ENCODE data around the gene RCN1.
A peak's percentile ranks its signal among the peaks of the same experiment; 100 is the strongest.
"Not testable (repeated sequence)": the region's sequence is repeated elsewhere in the genome, so short reads cannot be mapped to it uniquely, and the experiment has no call there.

RCN1 gene

DNA sequence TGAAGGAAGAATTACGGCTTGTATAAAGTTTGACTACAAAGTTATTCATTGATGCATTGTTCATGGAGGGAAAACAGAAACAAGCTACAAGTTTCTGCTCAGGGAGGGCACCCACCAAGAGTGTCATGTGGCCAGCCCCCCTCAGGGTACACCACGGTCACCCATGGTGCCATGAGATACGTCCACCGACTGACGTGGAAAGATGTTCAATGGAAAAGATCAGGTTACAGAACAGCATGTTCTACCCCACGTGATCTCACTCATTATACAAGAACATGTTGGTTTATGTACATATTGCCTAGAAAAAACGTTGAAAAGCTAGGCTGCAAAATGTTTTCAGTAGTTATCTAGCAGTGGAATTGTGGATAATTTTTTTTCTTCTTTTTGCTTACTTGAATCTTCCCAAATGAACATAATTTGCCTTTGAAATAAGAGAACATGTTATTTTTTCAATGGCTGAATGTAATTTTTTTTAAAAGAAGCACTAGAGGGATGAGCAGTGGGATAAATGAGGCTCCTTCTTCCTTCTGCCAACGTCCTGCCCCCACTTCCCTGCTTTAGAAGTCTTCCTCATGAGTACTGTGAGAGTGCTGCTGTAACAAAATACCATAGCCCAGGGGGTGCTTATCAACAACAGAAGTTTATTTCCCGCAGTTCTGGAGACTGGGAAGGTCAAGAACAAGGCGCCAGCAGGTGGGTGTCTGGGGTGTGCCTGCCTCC is 22.5 kb downstream of the RCN1 start:
- DNase-seq (ENCODE audit: low read depth) = peak; percentile 86

DNA sequence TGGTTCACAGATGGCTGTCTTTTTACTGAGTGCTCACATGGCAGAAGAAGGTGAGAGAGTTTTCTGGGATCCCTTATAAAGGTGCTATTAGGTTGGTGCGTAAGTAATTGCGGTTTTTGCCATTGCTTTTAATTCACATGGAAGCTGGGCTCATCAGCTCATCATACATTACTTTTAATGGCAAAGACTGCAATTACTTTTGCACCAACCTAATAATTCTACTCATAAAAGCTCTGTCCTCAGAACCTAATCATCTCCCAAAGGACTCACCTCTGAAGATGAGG is 23.0 kb downstream of the RCN1 start:
- DNase-seq (ENCODE audit: low read depth) = no peak

DNA sequence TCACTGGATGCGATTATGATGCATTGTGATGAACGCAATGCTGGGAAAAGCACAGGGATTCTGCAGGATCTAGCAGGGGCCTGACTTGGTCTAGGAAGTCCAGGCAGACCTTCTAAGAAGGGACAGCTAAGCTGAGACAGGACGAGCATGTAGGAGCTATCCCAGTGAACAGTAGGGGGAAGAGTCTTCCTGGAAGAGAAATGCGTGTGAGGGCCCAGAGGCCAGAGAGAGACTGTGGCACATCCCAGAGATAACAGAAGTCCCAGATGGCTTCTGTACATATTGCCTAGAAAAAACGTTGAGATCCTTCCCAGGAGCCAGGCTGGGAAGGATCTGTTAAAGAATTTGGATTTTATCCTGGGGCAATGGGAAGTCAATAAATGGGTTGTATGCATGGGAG is 24.6 kb downstream of the RCN1 start:
- DNase-seq (ENCODE audit: low read depth) = no peak

DNA sequence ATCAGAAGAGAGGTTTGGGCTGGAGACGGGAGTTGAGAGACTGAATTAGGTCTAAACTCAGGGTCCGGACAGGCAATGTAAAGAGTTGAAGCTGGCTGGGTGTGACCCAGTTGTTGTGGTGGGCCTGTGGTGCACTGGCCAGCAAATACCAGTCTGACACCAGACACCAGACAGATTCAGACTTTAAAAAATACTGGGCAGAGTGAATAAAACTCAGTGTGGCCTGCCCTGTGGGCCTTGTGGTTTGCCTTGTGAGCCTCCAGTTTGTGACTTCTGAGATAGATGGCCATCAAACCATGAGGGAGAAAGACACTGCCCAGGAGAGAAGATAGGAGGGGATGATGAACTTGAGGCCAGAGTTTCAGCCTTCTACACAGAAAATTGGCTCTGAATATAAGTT is 25.8 kb downstream of the RCN1 start:
- peak; percentile 21 for DNase-seq (ENCODE audit: low read depth)

DNA sequence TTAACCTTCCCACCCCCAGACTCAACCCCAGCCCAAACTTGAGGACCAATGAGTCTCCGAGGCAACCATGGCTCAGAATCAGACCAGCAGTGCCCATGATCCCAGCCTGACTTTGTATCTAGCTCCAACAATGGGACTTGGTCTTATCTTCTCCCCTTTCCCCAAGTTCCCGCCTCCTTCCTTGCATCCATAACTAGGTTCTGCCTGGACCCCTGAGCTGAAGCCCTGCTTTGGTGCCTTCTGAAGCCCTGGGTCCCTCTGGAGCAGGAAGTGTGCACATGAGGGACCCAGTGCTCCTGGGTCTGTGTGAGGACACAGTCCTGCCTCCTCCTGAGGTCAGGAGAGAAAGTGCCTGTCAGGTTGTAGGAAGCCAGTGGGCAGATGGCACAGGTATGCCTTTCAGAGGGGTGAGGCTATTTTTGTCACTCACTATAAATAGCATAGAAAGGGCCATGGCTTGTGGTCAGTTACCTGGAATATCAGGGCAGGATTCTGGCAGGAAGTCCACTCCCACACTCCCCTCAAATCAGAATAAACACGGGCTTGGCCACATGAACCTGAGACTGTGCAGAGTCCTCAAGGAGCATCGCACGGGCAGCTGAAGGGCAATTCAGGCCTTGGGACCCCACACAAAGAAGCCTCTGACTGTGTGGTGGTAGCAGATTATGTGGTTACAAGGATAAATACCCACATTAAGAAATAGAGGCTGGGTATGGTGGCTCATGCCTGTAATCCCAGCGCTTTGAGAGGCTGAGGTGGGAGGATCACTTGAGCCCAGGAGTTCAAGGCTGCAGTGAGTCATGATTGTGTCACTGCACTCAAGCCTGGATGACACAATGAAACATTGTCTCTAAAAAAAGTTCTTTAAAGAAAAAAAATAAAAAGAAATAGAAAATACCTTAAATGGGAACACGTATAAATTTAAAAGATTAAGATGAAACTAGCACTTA is 27.4 kb downstream of the RCN1 start:
- DNase-seq (ENCODE audit: low read depth) = peak; percentile 76

DNA sequence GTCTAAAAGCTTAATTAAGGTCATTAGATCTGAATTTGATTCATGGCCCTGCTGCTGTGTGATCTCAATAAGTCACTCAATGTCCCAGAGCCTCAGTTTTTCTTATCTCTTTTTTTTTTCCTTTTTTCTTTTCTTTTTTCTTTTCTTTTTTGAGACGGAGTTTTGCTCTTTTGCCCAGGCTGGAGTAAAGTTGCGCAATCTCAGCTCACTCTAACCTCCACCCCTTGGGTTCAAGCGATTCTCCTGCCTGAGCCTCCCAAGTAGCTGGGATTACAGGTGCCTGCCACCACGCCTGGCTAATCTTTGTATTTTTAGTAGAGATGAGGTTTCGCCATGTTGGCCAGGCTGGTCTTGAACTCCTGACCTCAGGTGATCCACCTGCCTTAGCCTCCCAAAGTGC is 28.3 kb downstream of the RCN1 start:
- DNase-seq (ENCODE audit: low read depth) = not testable (repeated sequence)

DNA sequence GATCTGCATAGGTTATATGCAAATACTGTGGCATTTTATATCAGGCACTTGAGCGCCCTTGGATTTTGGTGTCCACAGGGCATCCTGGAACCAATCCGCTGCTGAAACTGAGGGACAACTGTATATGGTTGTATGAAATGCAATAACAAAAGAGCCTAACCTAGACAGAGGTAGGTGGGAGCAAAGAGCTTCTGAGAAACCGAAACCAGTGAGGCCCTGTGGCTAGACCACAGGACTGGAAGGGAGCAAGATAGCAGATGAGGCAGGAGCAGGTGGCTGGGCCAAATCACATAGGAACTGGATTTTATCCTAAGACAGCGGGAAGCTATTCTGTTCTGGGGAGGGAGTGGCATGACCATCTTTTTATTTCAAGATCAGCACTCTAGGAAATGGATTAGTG is 30.1 kb downstream of the RCN1 start:
- DNase-seq (ENCODE audit: low read depth) = no peak

DNA sequence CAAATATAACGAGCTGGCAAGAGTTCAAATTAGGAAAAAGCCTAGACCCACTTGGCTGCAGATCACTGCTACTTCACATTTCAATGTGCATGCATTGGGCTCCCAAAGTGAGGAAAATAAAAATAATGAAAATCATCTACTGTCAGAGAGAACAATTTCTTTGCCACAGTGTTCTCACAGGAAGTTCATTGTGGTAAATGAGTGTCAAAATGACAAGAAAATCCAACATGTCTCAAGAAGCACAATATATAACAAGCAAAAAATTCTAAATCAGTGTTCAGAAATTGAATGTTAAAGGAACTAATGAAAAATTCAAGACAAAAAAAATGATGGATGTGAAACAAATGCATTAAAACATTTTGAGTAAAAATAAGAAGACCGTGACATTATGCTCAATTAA is 31.3 kb downstream of the RCN1 start:
- no peak for DNase-seq (ENCODE audit: low read depth)

DNA sequence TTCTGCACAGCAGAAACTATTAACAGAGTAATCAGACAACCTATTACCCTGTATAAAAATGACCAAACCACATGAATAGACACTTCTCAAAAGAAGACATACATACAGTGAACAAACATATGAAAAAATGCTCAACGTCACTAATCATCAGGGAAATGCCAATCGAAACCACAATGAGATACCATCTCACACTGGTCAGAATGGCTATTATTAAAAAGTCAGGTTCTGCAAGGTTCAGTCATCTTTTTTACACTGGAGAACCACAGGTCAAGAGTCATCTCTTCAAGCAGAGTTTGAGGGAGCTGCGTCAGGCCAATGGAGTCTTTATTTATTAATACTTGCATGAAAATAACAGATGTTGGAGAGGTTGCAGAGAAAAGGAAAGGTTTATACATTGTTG is 40.4 kb downstream of the RCN1 start:
- DNase-seq (ENCODE audit: low read depth) = peak; percentile 75

DNA sequence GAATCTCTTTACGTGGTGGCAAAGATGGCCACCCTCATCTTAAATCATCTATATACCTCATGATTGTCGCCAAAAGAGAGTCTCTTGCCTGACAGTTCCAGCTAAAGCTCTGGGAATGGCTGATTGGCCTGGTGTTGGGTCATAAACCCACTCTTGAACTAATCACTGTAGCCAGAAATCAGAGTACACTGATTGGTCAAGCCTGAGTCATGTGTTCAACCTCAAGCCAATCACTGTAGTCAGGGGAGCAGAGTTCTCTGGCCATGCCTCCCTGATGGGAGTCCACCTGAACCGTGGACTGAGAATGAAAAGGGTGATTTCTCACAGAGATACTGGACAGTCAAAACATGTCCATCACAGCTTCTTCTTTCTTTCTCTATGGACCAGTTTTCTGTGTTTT is 45.8 kb downstream of the RCN1 start:
- DNase-seq (ENCODE audit: low read depth) = peak; percentile 20

DNA sequence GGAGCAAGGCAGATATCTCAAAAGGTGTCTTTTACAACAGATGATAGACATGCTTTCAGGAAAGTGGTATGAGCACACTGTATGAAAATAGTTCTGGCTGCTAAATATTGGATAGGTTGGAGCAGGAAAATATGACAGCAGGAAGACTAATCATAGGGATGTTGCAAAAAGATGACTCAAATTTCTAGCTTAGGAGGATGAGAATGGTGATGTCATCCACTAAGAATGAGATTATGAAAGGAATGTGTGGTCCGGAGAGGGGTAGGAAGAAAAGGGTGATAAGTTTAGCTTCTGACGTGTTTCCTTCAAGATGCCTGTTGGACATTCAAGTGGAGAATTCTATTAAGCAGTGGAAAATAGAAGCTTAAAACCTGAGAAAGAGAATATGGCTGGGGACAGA is 46.4 kb downstream of the RCN1 start:
- DNase-seq (ENCODE audit: low read depth) = peak; percentile 99

DNA sequence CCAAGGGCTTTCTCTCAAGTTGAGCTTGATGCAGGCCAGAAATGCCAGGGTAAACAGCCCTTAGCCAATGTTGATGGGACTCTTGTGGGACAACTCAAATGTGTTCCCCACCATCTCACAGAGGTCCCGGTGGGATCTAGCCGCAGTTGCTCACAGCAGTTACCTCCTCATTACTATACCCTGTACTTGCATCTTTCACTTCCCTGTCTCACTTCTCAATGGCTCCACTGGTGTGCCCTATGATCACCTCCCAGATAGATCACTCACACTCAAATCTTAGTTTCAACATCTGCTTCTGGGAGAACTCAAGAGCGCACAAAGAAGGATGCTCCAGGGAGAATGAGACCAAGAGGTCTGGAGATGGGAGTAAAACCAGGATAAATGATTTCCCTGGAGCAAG is 47.0 kb downstream of the RCN1 start:
- DNase-seq (ENCODE audit: low read depth) = no peak

DNA sequence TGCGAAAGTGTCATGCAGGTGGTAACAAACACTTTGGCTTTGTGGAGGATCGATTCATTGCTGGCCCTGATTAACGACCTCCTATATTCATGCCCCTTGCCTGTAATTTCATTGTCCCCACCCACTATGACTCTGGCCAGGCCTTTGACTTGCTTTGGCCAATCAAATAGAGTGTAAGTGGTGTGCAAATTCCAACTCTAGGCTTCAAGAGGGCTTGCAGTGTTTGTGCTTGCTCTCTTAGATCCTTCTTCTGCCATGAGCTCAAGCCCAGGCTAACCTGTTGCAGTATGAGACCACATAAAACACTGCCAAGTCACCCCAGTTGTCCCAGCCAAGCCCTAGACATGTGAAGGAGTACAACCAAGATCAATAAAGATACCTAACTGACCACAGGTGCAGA is 48.0 kb downstream of the RCN1 start:
- DNase-seq (ENCODE audit: low read depth) = no peak

DNA sequence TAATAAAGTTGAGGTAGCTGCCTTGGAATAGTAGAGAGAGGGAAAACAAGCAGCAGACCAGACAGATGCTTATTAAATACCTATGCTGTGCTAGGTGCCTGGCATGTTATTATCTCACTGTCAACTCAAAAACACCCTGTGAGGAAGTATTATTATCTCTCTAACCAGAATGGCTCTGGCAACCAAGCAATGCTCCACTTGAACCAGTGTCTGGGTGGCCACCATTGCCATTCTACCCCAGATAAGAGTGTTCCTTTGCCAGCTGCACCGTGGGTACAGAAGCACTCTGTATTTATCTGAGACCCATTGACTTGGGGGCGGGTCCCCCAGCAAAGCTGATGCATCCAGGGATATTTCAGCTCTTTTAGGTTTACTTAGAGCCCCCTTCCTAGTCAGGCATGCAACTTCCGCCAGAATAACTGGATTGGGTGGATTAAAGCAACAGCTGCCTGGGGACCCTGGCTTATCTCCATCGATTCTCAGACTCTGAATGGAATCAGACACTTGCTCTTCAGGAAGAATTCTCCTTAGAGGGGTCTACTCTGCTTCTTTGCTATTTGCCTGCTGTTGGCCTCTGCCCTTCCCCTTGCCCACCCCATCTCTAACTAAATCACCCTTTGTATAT is 49.1 kb downstream of the RCN1 start:
- DNase-seq (ENCODE audit: low read depth) = no peak

DNA sequence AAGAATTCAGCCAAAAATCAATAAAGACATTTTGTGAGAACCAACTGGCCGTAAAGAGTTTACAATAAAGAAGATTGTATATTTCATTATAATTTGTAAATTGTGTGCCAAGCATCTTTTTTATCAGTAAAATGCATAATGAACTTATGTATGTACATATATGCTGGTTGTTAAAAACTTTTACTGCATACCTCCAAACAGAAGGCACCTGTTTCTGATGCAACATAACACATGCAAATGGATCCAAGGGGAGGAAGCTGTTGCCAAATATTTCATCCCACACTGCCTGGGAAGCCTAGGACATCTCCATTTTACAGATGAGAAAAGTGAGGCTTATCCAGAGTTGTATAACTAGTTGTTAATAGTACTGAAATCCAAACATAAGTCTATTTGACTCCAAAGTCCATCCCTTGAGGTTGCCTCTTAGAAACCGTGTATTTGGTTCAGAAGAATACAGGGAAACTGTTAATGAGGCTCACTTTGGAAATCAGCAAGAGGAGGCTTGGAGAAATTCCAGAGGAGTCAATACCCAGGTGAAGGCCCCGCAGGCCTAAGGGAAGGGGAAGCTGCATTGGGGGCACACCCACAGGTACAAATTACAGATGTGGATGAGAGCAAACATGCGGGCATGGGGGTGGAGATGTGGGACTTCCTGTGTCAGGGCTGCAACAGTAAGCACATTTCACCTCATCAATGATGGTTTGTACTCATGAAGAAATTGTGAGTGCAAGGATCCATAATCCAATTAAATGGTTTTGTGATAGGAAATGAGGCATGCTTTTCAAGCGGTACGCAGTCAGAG is 51.1 kb downstream of the RCN1 start:
- no peak for DNase-seq (ENCODE audit: low read depth)

DNA sequence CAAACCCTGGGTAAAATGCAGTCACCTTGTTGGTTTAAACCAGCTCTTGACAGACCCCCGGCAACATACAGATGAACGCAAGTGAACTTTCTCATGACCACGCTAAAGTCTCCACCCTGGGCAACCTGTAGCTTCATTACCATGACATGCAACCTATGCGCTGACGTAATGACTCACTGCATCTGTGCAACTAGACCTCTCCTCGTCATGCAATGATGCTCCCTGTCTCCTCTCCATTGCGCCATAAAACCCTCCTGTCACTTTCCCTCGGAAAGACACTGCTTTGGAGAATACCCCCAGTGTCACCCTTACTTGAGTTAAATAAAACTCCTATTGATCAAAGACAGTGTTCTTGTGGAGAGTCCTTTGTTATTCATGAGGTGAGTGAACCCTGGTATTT is 52.5 kb downstream of the RCN1 start:
- DNase-seq (ENCODE audit: low read depth) = no peak

DNA sequence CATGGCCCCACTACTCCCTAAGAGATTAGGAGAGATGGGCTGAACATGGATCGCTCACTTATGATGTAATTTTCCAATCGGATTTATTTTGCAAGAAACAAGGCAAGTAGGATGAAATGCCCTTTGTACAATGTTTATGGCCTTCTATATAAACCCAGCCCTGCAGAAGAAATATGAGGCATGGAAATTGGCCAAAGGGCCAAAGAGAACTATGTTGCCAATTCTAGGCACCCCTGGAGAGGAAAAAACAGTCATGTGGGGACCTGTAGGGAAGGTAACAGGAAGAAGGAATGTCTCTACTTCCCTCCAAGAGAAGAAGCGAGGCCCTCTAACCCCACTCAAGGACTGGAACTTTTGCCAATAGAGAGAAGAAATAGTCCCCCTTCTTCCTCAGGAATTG is 54.4 kb downstream of the RCN1 start:
- no peak for DNase-seq (ENCODE audit: low read depth)

DNA sequence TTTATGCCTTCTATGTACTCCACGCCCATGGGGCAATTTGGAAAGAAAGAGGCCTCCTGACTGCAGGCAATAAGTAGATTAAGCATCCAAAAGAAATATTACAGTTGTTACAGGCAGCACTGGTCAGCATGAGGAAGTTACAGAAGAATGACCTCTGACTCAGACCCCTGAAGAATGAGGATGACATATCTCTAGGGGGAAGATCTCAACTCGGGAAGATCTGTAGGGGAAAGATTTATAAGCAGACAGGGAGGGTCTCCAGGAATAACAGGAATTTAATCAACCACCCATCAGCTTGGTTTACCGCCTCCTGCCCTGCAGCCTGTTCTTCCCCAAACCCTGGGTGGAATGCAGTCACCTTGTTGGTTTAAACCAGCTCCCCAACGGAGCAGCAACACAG is 58.0 kb downstream of the RCN1 start:
- DNase-seq (ENCODE audit: low read depth) = peak; percentile 31

DNA sequence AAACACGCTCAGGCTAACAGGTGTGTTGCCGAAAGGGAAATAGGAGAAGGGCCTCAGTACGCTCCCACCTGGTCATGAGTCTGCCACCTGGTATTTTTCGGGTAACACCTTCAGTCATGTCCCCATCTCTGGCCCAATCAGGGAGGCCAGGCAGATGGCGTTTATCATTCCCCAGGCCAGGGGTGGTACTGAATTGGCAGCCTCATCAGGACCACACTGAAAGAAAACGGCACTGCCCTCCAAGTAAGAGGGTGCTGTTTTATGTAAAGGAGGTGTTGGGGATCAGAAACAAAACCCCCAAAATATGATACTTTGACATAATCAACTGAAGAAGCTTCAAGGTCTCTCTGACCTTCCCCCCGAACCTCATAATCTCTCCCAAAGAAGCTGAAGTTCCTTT is 58.9 kb downstream of the RCN1 start:
- no peak for DNase-seq (ENCODE audit: low read depth)

DNA sequence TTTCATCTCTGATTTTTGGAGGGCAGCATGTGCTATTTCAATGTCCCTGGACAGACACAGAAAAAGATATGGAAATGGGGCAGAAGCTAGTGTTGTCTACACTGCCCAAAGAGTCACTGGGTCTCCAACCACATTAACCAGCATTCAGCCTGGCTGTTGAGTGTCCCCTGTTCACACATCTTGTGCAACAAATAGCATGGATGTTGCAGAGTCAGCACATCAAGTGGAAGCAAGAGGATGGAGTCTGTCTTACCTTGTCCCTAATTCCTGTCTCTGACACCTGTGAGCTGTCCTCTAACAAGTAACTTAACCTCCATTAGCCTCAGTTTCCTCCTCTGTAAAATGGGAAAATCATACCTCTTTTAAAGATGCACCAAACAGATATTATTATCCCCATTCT is 60.2 kb downstream of the RCN1 start:
- DNase-seq (ENCODE audit: low read depth) = no peak

DNA sequence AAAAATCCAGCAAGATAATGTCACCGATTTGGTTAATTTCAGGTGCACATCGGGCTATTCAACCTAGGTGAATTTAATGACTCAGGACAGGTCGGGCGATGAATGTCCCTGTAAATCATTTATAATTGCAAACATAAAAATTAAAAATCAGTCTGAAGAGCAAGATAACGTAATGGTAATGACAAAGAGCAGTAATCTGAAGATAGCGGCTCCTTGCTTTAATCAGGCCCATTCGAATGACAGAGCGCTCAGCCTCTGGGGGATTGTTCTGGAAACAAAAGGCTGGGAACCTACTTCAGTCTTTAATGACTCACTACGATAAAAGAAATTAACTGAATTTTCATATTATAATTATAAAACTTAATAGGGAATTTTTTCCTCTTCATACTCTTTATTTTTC is 61.3 kb downstream of the RCN1 start:
- no peak for DNase-seq (ENCODE audit: low read depth)

DNA sequence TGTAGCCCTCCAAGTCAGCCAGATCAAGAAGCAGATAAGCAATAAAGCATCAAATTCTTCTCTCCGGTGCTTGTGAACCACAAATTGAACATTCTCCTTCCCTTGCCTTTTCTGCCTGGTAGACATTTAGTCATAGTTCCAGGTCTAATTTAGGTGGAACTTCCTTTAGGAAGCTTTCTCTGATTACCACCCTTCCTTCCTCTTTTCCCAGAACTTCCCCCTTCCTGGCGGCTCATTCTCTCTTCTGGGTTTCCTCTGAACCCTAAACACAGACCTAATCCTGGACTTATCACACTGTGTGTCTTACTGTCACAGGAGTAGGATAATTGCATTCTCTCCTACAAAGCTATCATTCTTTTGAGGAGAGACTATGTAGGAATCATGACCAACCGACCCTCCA is 61.9 kb downstream of the RCN1 start:
- DNase-seq (ENCODE audit: low read depth) = no peak

All from iris pigment epithelial cell (primary cell).